ACC112 (cell line): ENCODE measurements around the gene PRKACG.

Experiments
- H2AFZ ChIP-seq: fragments of 200-600 bp; sonication (generic); one replicate; pipeline ENCODE4 v1.6.0; 2017; ENCODE audit warnings: antibody characterized with exemption, low read length; ENCODE audit not compliant: unreplicated experiment
- H3K27ac ChIP-seq: fragments of 200-600 bp; sonication (generic); 2 replicates; pipeline ENCODE4 v1.5.1; 2014; ENCODE audit warnings: low read depth, mild to moderate bottlenecking, antibody characterized with exemption, low read length, moderate library complexity
- H3K27me3 ChIP-seq: fragments of 200-600 bp; sonication (generic); 2 replicates; pipeline ENCODE4 v1.6.1; 2014; ENCODE audit warnings: mild to moderate bottlenecking, antibody characterized with exemption, low read length, moderate library complexity, mixed read lengths; ENCODE audit not compliant: insufficient read depth
- H3K36me3 ChIP-seq: fragments of 200-600 bp; sonication (generic); 2 replicates; pipeline ENCODE4 v1.6.1; 2016; ENCODE audit warnings: mild to moderate bottlenecking, antibody characterized with exemption, low read length, moderate library complexity, mixed read lengths; ENCODE audit not compliant: insufficient read depth
- H3K4me1 ChIP-seq: fragments of 200-600 bp; sonication (generic); one replicate; pipeline ENCODE4 v1.6.1; 2016; ENCODE audit warnings: low read length, mixed read lengths; ENCODE audit not compliant: insufficient read depth, unreplicated experiment, control insufficient read depth
- H3K4me3 ChIP-seq: fragments of 200-600 bp; sonication (generic); 2 replicates; pipeline ENCODE4 v1.5.1; 2014; ENCODE audit warnings: mild to moderate bottlenecking, low read depth, low read length
- H3K79me2 ChIP-seq: fragments of 200-600 bp; sonication (generic); one replicate; pipeline ENCODE4 v1.6.0; 2016; ENCODE audit warnings: low read length; ENCODE audit not compliant: control insufficient read depth, unreplicated experiment, insufficient read depth

PRKACG gene

DNA sequence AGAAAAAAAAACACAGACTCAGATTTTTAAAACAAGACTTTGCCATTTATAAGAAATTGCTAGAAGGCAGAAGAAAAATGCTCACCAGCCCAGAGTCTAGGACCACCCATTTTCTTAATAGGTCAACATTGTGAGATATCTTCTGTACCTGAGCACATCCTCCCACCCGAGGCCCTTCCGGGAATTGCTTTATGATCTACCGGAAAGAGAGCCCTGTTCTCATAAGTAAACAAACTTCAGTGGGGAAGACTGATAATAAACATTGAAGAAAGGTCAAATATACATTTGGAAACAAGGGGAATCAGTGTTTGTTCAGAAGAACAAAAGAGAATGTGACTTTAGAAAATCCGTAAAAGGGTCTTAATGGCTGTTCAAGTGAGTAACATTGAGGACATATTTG, 44.4 kb downstream of the PRKACG start:
- no peak overlapping the region for H2AFZ ChIP-seq
- peaks cover 10% of the 10 kb centered on the region; the same call in 1 of the 2 replicates for H3K27me3 ChIP-seq
- H3K79me2 ChIP-seq = no peaks in the 10 kb centered on the region
- H3K36me3 ChIP-seq = no peaks in the 10 kb centered on the region
- no peak overlapping the region for H3K4me3 ChIP-seq
- H3K27ac ChIP-seq = no peak overlapping the region
- H3K4me1 ChIP-seq = no peaks in the 10 kb centered on the region

DNA sequence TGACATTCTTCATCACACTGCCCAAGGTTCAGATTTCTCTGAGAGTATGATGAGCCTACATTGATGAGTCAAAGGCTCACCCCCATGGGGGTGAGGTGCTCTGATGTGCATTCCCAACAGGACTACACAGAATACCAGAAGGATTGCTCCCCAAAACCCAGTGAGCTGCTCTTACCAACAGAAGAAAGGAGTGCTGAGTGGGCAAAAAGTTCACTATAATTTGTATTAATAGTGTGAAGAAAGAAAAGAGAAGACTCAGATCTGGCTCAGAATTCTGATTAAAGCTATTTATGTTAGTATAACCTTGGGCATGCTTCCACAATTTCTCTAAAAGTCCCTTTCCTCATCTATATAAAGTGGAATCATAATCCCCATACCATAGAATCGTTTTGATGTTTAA, 46.1 kb downstream of the PRKACG start:
- Histone ChIP-seq H3K36me3 (no peaks in the 10 kb centered on the region), H3K27ac (no peak overlapping the region), H3K4me1 (no peaks in the 10 kb centered on the region), H2AFZ (no peak overlapping the region), H3K79me2 (no peaks in the 10 kb centered on the region), H3K27me3 (0 out of 2 replicates have a peak, but pooled peaks cover 15% of the 10 kb centered on the region), H3K4me3 (no peak overlapping the region)

DNA sequence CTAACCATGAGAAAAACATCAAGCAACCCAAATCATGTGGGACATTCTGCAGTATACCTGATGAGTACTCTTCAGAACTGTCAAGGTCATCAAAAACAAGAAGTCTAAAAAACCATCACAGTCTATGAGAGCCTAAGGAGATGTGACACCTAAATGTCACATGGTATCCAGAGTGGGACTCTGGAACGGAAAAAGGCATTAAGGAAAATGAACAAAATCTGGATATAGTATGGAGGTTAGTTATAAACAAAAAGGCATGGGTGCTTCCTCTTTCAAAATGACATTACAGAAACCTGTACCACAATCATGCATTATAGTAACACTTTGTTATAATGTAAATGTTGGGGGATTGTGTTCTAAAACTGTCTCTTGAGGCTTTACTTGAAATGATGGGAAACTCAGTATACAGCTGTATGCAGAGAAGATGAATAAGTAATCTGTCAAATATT, 47.4 kb downstream of the PRKACG start:
- H3K79me2 ChIP-seq = no peaks in the 10 kb centered on the region
- H3K27me3 ChIP-seq = peaks cover 24% of the 10 kb centered on the region
- no peaks in the 10 kb centered on the region for H3K36me3 ChIP-seq
- no peak overlapping the region for H2AFZ ChIP-seq
- no peak overlapping the region for H3K27ac ChIP-seq
- no peaks in the 10 kb centered on the region for H3K4me1 ChIP-seq
- H3K4me3 ChIP-seq = no peak overlapping the region

DNA sequence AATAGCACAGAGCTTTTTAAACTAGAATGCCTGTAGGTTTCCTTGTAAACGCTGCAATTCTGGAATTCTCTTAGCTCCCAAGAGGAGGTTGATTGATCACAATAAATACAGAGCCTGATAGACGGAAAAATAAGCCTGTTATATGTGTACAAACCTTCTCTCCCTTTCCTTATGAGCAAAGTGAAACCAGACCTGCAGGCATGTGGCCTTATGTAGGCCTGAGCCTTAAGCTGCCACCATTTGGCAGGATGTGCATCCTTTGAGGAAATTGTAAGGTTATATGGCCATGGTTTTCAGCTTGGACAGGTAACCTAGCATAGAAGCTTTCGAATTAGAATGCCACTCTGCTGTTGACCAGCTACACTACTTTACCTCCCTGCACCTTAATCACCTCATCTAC, 49.1 kb downstream of the PRKACG start:
- Histone ChIP-seq H2AFZ (no peak overlapping the region), H3K36me3 (no peaks in the 10 kb centered on the region), H3K27me3 (peaks cover 30% of the 10 kb centered on the region), H3K27ac (no peak overlapping the region), H3K4me3 (no peak overlapping the region), H3K4me1 (no peaks in the 10 kb centered on the region), H3K79me2 (no peaks in the 10 kb centered on the region)

DNA sequence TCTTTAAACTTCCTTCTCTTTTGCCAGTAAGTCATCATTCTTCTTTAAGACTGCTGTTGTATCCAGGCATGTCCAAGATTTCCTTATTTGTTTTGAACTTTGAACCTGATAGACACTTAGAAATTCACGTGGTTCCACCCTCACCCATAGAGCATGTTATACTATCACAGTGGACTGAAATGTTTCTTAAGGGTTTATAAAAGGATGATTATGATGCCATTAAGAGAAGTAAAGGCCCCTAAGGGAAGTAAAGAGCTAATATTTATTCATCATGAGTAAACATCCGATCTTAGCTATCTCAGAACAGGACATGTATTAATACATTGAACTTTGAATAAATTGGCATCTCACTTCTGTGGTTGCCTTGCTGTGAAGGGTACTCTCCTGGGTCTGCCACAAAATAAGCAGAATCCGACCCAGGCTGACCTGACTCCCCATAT, 49.8 kb downstream of the PRKACG start:
- Histone ChIP-seq H3K36me3 (no peaks in the 10 kb centered on the region), H3K27ac (no peak overlapping the region), H3K79me2 (no peaks in the 10 kb centered on the region), H3K27me3 (peaks cover 33% of the 10 kb centered on the region), H3K4me3 (no peak overlapping the region), H3K4me1 (no peaks in the 10 kb centered on the region), H2AFZ (no peak overlapping the region)

DNA sequence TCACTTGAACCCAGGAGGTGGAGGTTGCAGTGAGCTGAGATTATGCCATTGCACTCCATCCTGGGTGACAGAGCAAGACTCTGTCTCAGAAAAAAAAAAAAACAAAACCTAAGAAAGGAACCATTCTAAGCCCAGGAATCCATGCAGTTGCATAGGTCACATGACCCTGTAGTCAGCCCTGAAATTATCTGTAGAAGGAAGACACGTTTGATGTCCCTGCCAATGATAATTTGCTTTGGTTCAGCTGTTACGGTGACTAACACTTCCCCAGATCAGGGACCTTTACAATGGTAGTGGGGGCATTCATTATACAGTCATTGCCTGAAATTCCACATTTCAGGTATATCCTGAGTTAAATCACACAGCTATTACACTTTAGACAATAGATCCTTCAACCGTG, 50.5 kb downstream of the PRKACG start:
- Histone ChIP-seq H3K4me1 (no peaks in the 10 kb centered on the region), H3K27ac (no peak overlapping the region), H3K79me2 (no peaks in the 10 kb centered on the region), H3K4me3 (no peak overlapping the region), H2AFZ (no peak overlapping the region), H3K36me3 (no peaks in the 10 kb centered on the region), H3K27me3 (peaks cover 33% of the 10 kb centered on the region)
